Right atrium auricular region (tissue), 2 donors: ENCODE data around the gene HBD. TPM values are rescaled to one million over a fixed set of nuclear protein-coding genes. Genes with fewer than 3 reads are reported as not detected.

Experiments used
- total RNA-seq, 2 donors: library from RNA; depleted of rRNA; stranded (reverse); fragments of >200 nt; gene quantifications; one replicate each; pipeline ENCODE4 v1.1.0, GENCODE V29; 2016

The HBD gene
- total RNA-seq, 2 donors from 2014 or later = 2.1 to 2.4 TPM

Other genes with a start within 250 kb of the HBD start
- not detected for gene OR51L1, start 239.6 kb downstream of the HBD start, total RNA-seq
- gene OR52J3, start 188.0 kb downstream of the HBD start, total RNA-seq = not detected
- not detected for gene OR52E2, start 174.9 kb downstream of the HBD start, total RNA-seq
- gene OR52E1, start 164.9 kb downstream of the HBD start, total RNA-seq = not detected
- not detected for gene OR52A5, start 96.1 kb downstream of the HBD start, total RNA-seq
- not detected for gene OR52A1, start 79.7 kb downstream of the HBD start, total RNA-seq
- gene OR51V1, start 33.8 kb downstream of the HBD start, total RNA-seq = not detected
- 1,000 to 10,000 TPM; 1,514 to 1,650 TPM for gene HBB, start 7.4 kb downstream of the HBD start, total RNA-seq
- not detected for gene HBG1, start 15.4 kb upstream of the HBD start, total RNA-seq
- gene HBG2, start 20.3 kb upstream of the HBD start, total RNA-seq = under 1 TPM in 1 of 2 donors, not detected in 1; 0.90 TPM
- not detected for gene HBE1, start 35.5 kb upstream of the HBD start, total RNA-seq
- gene OR51B4, start 67.5 kb upstream of the HBD start, total RNA-seq = not detected
- not detected for gene OR51B2, start 89.8 kb upstream of the HBD start, total RNA-seq
- gene OR51B5, start 109.0 kb upstream of the HBD start, total RNA-seq = not detected
- gene OR51B6, start 117.0 kb upstream of the HBD start, total RNA-seq = not detected
- gene OR51M1, start 149.3 kb upstream of the HBD start, total RNA-seq = not detected
- gene OR51Q1, start 187.6 kb upstream of the HBD start, total RNA-seq = not detected
- not detected for gene OR51I1, start 207.0 kb upstream of the HBD start, total RNA-seq
- gene OR51I2, start 214.8 kb upstream of the HBD start, total RNA-seq = not detected